Putamen (tissue), 1 donor: ENCODE results near the gene DEFB108B.
A peak's percentile ranks its signal among the peaks of the same experiment; 100 is the strongest.
"Not testable (repeated sequence)": the region's sequence is repeated elsewhere in the genome, so short reads cannot be mapped to it uniquely, and the experiment has no call there.

ENCODE experiments used
- DNase-seq: peaks from one replicate; pipeline ENCODE4 v3.0.0-alpha.2; 2016; ENCODE audit warnings: low spot score

Gene DEFB108B

GRCh38 chr11:71832811-71833210 lies at the start of gene DEFB108B:
DEFB108B (plus strand) TSS chr11:71833200; CDS start chr11:71833200, 0 bp downstream.
- DNase-seq, result not testable (repeated sequence)

GRCh38 chr11:71786114-71786847 lies 46.7 kb upstream of the DEFB108B start:
- peak; percentile 87 for DNase-seq

GRCh38 chr11:71786848-71787097 lies 46.2 kb upstream of the DEFB108B start:
- peak; percentile 98 for DNase-seq

- DNase-seq, result peak; percentile 91
Observed at GRCh38 chr11:71787098-71787823, 45.7 kb upstream of the DEFB108B start.

GRCh38 chr11:71787824-71788454 lies 45.1 kb upstream of the DEFB108B start:
- peak; percentile 50 for DNase-seq

- DNase-seq, result peak; percentile 21
Observed at GRCh38 chr11:71789444-71790196, 43.4 kb upstream of the DEFB108B start.

- not testable (repeated sequence) for DNase-seq
Observed at GRCh38 chr11:71791111-71791510, 41.9 kb upstream of the DEFB108B start.

- DNase-seq, result not testable (repeated sequence)
Observed at GRCh38 chr11:71792621-71793235, 40.3 kb upstream of the DEFB108B start.

GRCh38 chr11:71794386-71795040 lies 38.5 kb upstream of the DEFB108B start:
- DNase-seq, result not testable (repeated sequence)

- DNase-seq, result not testable (repeated sequence)
Observed at GRCh38 chr11:71795236-71795635, 37.8 kb upstream of the DEFB108B start.

GRCh38 chr11:71796016-71796415 lies 37.0 kb upstream of the DEFB108B start:
- DNase-seq, result not testable (repeated sequence)

GRCh38 chr11:71796781-71797180 lies 36.2 kb upstream of the DEFB108B start:
- DNase-seq, result not testable (repeated sequence)

GRCh38 chr11:71799556-71800128 lies 33.4 kb upstream of the DEFB108B start:
- not testable (repeated sequence) for DNase-seq

GRCh38 chr11:71800335-71800953 lies 32.6 kb upstream of the DEFB108B start:
- peak; percentile 65 for DNase-seq

GRCh38 chr11:71801026-71801425 lies 32.0 kb upstream of the DEFB108B start:
- not testable (repeated sequence) for DNase-seq

GRCh38 chr11:71802874-71803273 lies 30.1 kb upstream of the DEFB108B start:
- not testable (repeated sequence) for DNase-seq

- not testable (repeated sequence) for DNase-seq
Observed at GRCh38 chr11:71804158-71804947, 28.6 kb upstream of the DEFB108B start.

GRCh38 chr11:71812529-71812928 lies 20.5 kb upstream of the DEFB108B start:
- not testable (repeated sequence) for DNase-seq
